HG02763 (cell line): ENCODE results near the gene ARL13B.
"Not testable (repeated sequence)": the region's sequence is repeated elsewhere in the genome, so short reads cannot be mapped to it uniquely, and the experiment has no call there.

Experiments used
- ATAC-seq: cut with Tn5 transposase; IDR thresholded peaks from one replicate; pipeline ENCODE4 v1.9.1; 2021; ENCODE audit warnings: mild to moderate bottlenecking, moderate library complexity; ENCODE audit not compliant: unreplicated experiment

ARL13B gene

DNA sequence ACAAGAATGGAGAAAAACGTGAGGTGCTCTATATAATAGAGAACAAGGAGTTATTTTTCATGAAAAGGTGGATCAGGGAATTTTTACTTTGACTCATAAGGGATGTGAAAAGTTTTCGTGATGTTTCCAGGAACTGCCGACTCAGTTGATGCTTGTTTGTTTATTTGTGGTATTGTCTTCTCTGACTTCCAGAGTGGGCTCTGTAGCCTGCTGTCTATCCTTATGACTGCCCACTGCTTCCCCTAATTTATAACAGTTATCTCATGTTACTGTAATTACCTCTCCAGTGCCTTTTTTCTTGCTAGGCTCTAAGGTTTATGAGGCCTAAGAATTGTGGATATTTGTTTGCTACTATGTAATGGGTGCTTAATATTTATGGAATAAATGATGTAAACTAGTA is 12.3 kb downstream of the ARL13B start:
- ATAC-seq, result no peak

DNA sequence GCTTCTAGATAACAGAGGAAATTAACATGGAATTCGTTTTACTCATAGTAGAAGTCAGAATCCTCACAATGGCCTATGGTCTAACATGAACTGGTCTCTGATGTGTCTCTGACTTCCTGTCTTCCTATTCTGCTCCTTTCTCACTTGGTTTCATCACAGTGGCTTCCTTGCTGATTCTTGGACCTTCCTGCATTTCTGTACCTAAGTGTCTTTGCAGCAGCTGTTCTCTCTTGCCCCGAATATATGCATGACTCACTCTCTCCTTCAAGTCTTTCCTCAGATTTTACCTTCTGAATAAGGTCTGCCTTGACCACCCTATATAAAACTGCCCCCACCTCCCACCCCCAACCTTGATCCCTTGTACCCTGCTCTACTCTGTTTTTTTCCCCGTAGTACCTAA is 14.1 kb downstream of the ARL13B start:
- no peak for ATAC-seq

DNA sequence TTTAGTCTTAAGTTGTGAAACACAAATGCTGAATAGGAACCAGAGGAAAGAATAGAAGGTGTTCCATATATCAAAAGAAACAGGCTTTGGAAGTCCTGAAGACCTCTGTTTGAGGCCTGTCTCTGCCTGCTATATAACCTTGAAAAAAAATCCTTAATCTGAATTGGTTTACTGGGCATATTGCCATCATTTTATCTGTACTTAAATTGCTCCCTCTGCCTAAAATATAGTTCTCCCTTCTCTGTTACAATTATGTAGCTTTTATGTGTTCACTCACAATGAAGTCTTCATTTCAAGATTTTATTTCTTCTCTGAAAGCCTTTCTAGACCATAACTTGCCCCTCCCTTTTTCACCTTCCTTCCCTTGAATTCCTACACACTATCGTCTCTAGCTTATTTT is 21.2 kb downstream of the ARL13B start:
- no peak for ATAC-seq

DNA sequence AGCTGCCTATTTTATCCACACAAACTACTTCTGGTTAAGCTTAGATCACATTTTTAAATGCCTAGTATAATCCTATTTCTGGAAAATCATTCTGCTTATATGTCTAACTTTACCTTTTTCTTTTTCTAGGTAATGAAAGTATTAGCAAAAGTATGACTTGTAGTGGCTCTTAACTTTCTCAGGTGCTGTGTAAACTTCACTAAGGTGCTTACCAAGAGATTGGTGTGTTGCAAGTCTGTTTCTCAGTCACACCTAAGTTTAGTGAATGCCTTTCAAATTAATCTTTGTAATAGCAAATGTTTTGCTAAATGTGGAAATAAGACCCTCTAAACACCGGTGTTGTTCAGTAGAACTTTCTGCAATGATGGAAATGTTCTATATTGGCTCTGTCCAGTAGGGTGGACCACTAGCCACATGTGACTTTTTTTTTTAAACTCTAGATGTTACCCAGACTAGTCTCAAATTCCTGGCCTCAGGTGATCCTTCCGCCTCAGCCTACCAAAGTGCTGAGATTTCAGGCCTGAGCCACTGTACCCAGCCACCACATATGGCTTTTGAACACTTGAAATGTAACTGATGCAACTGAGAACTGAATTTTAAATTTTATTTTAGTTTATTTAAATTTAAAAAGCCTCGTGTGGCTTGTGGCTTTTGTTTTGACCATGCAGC is 22.0 kb downstream of the ARL13B start:
- no peak for ATAC-seq

DNA sequence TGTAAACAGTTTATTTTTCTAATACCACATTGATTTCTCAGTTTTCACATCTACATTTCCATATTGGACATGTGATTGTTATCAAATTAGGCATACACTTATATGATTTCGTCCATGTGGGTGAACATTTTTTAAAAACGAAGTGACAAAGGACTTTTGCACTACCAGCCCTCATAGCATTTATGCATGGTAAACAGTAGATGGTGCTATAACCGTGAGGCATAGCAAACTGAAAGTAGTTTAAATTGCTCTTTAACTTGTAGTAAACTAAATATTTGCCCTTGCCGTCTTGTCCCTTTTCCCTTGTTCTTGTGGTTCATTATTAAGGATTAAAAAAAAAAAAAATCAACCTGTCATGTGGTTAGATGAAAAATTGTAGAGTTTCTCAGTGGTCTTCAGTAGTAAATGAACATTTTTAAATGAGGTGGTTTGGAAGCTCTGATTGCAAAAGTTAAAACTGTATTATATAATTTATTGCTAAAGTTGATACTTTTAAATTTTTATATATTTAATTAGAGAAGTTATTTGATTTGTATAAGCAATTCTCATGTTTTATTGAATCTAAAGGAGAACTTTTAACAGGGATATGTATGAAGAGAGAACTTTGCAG is 24.5 kb downstream of the ARL13B start:
- peak; percentile 94 for ATAC-seq

DNA sequence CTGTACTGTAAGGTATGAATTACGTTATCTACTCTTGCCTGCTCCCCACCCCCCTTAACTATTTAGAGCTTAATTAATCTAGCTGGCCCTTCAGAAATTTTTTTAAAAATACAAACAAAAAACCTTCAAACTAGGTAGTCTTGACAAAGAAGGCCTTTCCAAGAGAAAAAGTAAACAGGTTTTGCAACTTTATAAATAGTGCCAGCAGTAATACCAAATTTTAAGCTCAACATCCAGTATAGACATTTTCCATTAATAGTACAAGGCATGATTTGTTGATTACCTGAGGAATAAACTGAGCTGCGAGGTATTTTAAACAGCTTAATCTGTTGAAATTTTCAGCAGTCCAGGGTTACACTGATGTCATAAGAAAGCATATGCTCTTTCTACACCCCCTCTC is 28.3 kb downstream of the ARL13B start:
- ATAC-seq, result no peak

DNA sequence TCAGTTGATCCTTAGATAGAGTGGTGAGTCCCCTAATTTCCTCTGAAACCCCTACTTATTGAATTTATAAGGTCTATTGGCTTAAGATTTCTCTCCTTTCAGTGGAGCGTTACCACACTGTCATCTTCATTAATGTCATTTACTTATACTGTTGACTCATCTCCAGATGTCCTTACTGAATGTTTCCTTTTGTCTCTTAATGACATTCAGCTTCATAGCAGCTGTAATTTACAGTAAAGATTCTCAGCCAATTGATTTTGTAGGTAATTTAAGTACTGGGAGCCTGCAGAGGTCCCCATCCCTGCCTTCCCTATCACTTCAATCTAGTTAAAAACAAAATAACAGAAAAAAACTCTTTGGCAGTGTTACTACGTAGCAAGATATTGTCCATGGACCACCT is 29.7 kb downstream of the ARL13B start:
- ATAC-seq, result no peak

DNA sequence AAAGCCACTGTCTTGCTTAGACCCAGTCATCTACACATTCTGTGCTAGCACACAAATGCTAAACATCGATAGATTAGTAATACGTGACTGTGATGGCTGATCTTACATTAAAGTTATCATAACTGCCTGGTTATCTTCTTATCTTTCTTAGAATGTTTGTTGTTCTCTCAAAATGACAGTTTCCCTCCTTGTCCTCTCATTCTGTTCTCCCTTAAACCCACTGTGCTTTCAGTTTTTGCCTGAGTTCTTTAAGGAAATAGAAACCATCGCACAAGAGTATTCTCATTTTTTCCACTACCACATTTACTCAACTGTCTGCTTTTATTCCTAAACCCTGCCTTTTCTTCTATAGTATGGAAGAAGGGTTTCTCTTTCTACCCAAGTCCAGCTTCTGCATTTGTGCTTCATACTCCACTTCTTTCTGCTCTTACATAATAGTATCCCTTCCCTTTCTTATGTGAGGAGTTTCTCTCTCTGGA is 31.3 kb downstream of the ARL13B start:
- ATAC-seq, result no peak

DNA sequence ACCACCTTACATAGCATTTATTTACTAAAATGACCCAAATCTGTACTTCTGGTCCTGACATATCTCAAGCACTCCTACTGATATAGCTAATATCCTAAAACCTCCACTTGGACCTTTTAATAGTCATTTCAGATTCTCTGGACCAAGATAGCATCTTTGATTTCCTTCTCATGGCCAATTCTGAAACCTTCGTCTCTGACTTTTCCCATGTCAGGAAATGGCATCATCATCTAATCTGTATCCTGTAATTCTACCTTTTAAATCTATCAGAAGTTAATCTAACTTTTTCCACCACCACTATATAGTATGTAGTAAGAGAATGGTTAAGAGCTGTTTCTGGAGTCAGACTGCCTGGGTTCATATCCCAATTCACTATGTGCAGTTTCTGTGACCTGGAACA is 32.2 kb downstream of the ARL13B start:
- no peak for ATAC-seq

DNA sequence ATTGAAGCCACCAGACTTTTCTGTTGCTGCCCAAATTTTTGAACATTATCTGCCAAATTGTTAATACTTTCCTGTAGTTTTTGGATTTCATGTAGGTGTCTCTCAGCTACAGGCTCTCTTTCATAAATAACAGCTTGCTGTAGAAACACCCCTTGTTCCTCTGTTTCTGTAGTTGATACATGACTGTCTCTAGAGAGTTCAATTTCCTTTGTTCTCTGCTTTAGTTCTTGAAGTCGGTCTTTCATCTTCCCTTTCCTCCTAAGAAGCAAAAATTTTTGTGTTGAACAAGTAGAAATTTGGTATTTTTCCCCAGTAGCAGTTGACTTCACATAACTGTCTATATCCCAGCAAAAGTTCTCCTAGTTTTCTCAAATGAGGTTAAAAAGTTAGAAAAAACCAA is 35.1 kb downstream of the ARL13B start:
- ATAC-seq, result no peak

DNA sequence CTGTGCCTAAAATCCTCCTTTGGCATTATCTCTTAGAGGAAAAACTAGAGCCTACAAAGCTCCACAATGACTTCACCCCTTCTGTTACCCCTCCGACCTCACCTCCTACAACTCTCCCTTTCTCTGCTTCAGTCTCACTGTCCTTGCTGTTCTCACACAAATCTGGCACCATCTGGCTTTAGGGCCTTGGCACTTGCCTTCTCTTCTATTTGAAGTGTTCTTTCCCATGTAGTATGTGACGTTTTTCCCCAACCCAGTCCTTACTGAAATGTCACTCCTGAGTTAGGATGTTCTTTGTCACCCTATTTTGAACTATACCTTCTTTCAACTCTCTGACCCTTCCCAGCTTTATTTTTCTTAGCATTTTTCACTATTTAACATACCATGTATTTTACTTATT is 39.7 kb downstream of the ARL13B start:
- no peak for ATAC-seq

DNA sequence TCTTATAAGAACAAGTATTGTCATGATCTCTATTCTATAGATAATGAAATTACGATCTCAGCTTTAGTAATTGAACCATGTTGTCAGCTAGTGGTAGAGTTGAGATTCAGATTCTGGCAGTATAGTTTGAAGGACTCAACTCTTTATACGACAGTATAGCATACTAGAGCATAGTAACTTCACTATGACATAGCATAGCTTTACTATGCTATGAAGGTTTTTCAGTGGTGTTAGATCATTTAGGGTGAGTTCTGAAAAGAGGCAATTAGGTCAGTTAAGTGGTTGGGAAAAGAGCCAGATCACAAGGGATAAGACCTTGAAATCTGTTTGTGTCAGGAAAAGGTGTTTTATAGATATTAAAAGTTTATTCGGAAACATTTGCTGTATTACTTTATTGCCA is 40.3 kb downstream of the ARL13B start:
- ATAC-seq, result no peak

DNA sequence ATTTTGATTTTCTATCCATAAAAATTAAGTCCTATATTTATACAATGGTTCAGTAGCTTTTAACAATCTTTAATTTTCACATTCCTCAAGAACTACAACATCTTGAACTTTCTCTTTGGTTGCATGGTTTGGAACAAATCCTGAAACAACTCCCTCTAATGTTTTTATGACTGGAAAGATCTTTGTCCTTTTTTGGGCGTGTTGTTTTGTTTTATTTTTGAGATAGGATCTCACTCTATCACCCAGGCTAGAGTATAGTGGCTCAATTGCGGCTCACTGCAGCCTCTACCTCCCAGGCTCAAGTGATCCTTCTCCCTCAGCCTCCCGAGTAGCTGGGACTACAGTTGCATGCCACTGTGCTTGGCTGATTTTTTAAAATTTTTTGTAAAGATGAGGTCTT is 44.4 kb downstream of the ARL13B start:
- no peak for ATAC-seq

DNA sequence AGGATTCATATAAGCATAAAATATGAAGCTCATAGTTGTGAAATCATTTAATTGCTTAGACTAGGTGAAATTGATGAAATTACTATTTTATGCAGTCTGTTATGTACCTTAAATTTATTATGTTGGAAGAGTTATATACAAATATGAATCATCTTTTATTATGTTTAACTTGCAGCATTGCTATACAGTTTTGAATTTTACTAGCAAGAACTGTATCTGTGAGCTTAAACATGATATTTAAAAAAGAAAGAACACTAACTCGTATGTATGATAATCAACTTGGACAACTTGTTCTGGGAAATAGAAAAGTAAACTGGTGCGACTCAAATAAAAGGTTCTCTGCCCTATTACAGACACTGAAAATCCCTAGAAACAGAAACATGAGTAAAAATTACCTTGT is 46.7 kb downstream of the ARL13B start:
- ATAC-seq, result no peak

DNA sequence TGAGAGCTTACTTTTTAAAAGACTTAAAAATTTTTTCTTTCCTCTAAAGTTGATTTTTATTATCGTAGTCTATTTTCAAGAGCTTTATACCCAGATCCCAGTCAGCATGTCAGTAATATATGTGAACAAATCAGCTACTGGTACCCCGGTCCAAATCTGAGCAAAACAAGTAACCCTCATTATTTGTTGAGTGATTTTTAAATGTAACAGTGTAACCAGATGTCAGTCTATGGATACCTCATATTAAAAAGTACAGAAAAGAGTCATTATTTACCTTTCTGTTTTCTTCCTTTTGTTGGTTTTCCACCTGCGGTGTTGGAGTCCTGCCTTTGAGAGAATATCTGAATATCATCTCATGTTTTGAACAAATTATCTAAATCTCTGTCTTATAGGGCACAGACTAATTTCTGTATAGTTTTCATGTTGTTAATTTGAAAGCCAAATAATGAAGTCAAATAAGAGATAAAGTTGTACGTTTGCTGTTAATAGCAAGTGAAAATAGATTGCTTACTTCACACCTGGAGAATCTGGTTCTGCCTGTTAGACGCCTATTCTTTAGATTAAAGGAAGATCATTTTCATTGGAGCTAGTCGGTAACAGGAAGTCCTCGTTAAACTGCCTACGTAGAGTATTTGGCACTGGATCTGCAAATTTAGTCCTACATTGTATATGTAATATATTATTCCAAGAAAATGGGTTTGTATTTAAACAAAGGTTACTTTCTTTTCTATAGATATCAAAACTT is 48.3 kb downstream of the ARL13B start, which contains the start of gene STX19:
STX19 (minus strand) TSS at position 505 of the 745 bp plus-strand sequence. CDS start 13,328 bp downstream, outside the sequence.
- ATAC-seq, result no peak

DNA sequence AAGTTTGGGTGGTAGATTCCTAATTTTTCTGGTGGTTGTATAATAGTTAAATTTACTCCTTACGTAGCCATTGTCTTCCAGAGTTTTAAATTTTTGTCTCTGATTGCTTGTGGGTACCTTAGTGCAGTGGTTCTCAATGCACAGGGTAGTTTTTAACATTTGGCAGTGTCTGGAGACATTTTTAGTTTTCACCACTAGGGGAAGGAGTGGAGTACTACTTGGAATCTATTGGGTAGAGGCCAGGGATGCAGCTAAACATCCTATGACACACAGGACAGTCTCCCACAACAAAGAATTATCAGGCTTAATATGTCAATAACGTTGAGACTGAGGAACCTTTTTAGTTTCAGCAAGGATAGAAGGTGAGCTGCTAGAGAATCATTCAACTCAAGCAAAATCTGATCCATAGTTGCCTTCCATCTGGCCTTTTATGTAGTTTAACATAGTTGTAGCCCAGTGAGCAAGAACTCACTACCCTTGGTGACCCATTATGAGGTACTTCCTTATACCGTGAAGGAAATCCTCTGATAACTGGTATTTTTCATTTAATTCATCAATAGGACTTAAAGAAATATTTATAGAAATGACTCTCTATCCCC is 57.1 kb downstream of the ARL13B start:
- no peak for ATAC-seq

DNA sequence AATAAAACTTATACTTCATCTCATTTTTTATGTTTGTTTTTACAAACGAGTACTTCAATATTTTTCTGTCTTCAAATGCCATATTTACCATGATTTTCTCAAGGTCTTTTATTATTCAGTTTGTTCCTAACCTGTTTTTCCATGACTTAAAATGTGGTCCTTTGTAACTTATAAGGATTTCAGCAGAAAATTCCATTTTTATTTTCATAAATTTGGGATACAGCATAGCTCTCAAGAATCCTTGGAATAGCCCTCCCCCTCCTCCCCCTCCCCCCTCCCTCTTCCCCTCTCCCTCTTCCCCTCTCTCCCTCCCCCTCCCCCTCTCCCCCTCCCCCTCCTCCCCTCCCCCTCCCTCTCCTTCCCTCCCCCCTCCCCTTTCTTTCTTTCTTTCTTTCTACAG is 63.3 kb downstream of the ARL13B start:
- ATAC-seq, result no peak

DNA sequence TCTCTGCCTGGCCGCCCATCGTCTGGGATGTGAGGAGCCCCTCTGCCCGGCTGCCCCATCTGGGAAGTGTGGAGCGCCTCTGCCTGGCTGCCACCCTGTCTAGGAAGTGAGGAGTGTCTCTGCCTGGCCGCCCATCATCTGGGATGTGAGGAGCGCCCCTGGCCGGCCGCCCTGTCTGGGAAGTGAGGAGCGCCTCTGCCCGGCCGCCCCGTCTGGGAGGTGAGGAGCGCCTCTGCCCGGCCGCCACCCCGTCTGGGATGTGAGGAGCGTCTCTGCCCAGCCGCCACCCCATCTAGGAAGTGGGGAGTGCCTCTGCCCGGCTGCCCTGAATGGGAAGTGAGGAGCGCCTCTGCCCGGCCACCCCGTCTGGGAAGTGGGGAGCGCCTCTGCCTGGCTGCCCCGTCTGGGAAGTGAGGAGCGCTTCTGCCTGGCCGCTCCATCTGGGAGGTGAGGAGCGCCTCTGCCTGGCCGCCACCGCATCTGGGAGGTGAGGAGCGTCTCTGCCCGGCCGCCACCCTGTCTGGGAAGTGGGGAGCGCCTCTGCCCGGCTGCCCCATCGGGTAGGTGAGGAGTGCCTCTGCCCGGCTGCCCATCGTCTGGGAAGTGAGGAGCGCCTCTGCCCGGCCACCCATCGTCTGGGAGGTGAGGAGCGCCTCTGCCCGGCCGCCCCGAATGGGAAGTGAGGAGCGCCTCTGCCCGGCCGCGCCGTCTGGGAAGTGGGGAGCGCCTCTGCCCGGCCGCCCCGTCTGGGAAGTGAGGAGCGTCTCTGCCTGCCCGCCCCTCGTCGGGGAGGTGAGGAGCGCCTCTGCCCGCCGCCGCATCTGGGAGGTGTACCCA is 64.4 kb downstream of the ARL13B start:
- not testable (repeated sequence) for ATAC-seq

DNA sequence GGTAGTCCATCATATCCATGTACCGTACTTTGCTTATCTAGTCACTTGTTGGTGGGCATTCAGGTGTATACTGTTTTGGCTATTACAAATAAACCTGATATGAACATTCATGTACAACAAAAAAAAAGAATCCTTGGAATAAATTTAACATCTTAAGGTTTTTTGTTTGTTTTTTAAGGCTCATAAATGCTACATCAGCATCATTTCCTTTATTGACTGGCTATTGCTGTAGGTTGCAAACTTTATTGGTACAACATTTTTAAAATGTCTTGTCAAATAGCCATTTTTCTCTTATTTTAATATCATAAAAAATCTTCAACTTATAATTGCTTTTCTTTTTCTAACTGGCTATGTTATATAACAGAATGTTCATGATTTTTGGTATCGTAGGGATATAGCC is 66.6 kb downstream of the ARL13B start:
- no peak for ATAC-seq

DNA sequence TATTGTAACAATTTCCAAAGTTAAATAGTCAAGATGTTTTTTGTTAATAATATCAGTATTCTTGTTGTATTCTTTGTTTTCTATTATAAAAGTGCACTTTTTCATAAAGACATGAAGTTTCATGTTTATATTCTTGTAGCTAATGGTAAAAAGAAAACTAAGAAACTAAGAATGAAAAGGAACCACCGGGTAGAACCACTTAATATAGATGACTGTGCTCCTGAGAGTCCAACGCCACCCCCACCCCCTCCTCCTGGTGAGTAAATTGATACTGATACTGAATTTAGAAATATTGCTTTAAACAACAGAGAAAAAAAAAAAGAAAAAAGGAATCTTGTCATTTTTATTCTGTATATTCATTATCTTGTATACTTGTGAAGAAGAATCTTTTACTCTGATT is 69.3 kb downstream of the ARL13B start:
- ATAC-seq, result no peak

DNA sequence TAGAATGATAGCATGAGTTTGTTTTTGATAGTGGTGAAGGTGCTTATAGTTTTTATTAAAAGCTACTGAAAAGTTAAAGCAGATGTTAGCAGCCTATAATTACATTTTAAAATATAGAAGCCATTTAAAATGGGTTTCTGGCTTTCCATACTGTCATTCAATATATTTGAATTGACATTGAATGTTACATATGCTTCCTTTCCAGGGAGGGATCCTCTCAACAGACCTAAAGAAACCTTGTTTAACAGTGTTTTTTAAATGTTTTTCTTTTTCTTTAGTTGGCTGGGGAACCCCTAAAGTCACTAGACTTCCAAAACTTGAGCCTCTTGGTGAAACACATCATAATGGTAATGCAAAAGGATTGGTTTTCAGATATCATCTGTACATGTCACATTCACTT is 70.6 kb downstream of the ARL13B start:
- no peak for ATAC-seq
